HEK293T (cell line): ENCODE data around the gene EPB41L3.

ENCODE experiments used
- CTCF ChIA-PET: fragments of 350-600 bp; formaldehyde crosslinking; extraction: SDS; loops from one replicate; lab custom pipeline; 2021; ENCODE audit warnings: antibody characterized with exemption, inconsistent platforms; lab: Yijun Ruan, JAX
- POLR2A ChIA-PET: fragments of 350-600 bp; formaldehyde crosslinking; extraction: SDS; loops from one replicate; lab custom pipeline; 2020; ENCODE audit warnings: antibody characterized with exemption, inconsistent platforms; lab: Yijun Ruan, JAX
- DNase-seq: peaks from one replicate; pipeline ENCODE4 v3.0.0; 2012; ENCODE audit warnings: mixed read lengths; ENCODE audit errors: extremely low spot score
- ARNT ChIP-seq: fragments of 450-650 bp; IDR thresholded peaks from 2 replicates; pipeline ENCODE4 v1.6.1; 2017; ENCODE audit warnings: mild to moderate bottlenecking
- BHLHE40 ChIP-seq: fragments of 450-650 bp; IDR thresholded peaks from 2 replicates; pipeline ENCODE4 v1.6.1; 2016; ENCODE audit warnings: mild to moderate bottlenecking, moderate library complexity, borderline replicate concordance
- CTBP1 ChIP-seq: fragments of 450-650 bp; IDR thresholded peaks from 2 replicates; pipeline ENCODE4 v1.6.1; 2016; ENCODE audit warnings: borderline replicate concordance
- ELF4 ChIP-seq: fragments of 450-650 bp; IDR thresholded peaks from 2 replicates; pipeline ENCODE4 v1.6.1; 2017; ENCODE audit warnings: antibody characterized with exemption
- FOXA1 ChIP-seq: fragments of 450-650 bp; IDR thresholded peaks from 2 replicates; pipeline ENCODE4 v1.6.1; 2016; ENCODE audit warnings: mild to moderate bottlenecking
- FOXK2 ChIP-seq: fragments of 450-650 bp; IDR thresholded peaks from 2 replicates; pipeline ENCODE4 v1.6.1; 2016; ENCODE audit warnings: mild to moderate bottlenecking
- FOXM1 ChIP-seq: fragments of 450-650 bp; IDR thresholded peaks from 2 replicates; pipeline ENCODE4 v1.6.1; 2017; ENCODE audit warnings: mild to moderate bottlenecking, borderline replicate concordance
- HDGF ChIP-seq: fragments of 450-650 bp; IDR thresholded peaks from 2 replicates; pipeline ENCODE4 v1.6.1; 2017; ENCODE audit warnings: antibody characterized with exemption, borderline replicate concordance
- L3MBTL2 ChIP-seq: fragments of 450-650 bp; conservative IDR thresholded peaks from 2 replicates; pipeline ENCODE4 v1.6.1; 2016; ENCODE audit warnings: mild to moderate bottlenecking
- LEF1 ChIP-seq: fragments of 450-650 bp; IDR thresholded peaks from 2 replicates; pipeline ENCODE4 v1.6.1; 2017; ENCODE audit warnings: mild to moderate bottlenecking, borderline replicate concordance
- NFRKB ChIP-seq: fragments of 450-650 bp; IDR thresholded peaks from 2 replicates; pipeline ENCODE4 v1.6.1; 2016; ENCODE audit warnings: mild to moderate bottlenecking, moderate library complexity
- SP1 ChIP-seq: fragments of 450-650 bp; IDR thresholded peaks from 2 replicates; pipeline ENCODE4 v1.6.1; 2017
- SUZ12 ChIP-seq: fragments of 450-650 bp; IDR thresholded peaks from 2 replicates; pipeline ENCODE4 v1.6.1; 2016; ENCODE audit warnings: mild to moderate bottlenecking
- TARDBP ChIP-seq: fragments of 450-650 bp; IDR thresholded peaks from 2 replicates; pipeline ENCODE4 v1.6.1; 2016
- ZNF384 ChIP-seq: fragments of 450-650 bp; IDR thresholded peaks from 2 replicates; pipeline ENCODE4 v1.6.1; 2016
- TF ChIP-seq, protein P1 (sequence below): fragments of 450-650 bp; IDR thresholded peaks from 2 replicates; pipeline ENCODE4 v1.6.1; 2016

Gene EPB41L3

DNA sequence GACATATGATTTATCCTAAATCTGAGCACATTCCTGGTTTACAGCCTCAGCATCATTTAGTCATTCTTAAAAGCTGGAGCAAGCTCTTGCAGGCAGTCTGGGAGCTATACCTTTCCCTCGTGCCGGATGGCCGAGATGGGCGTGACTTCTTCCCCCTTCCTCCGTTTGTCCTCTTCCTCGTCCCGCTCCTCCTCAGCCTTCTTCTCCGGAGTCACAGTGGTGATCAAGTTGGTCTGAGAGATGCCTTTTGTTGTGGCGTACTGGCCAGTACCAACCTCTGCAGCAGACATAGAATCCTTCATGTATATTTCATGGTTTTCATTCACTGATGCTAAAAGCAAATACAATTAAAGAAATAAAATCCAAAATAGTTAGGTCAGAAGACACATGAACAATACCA lies 124.2 kb downstream of the EPB41L3 start:
- no peak for DNase-seq
- CTCF ChIA-PET = no interaction called here
- POLR2A ChIA-PET = no interaction called here
- TF ChIP-seq ZNF384 (no peak), FOXK2 (no peak), ELF4 (no peak), L3MBTL2 (no peak)

DNA sequence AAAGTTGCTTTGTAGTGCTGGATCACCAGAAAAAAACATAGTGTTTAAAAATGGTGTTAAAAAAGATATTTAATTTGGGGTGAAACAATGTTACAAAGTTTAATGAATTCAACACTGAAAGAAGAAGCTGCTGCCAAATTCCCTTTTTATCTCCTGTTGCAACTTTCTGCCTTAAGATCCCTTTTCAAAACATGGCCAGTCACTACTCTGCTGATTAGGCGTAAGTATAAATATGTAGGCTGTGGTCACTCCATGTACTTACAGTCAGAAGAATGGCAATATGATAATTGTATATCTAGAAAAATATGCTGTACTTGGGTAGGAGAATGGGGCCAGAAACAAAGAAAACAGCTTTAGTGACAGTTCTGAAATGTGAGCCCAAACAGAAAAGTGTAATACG lies 124.8 kb downstream of the EPB41L3 start:
- CTCF ChIA-PET = no interaction called here
- TF ChIP-seq FOXK2 (no peak), LEF1 (no peak), HDGF (no peak), SUZ12 (no peak), TARDBP (no peak), ELF4 (no peak), FOXA1 (no peak), CTBP1 (no peak), NFRKB (no peak), ARNT (no peak), BHLHE40 (no peak), SP1 (no peak), ZNF384 (no peak), FOXM1 (no peak), L3MBTL2 (no peak)
- TF ChIP-seq, protein P1, sequence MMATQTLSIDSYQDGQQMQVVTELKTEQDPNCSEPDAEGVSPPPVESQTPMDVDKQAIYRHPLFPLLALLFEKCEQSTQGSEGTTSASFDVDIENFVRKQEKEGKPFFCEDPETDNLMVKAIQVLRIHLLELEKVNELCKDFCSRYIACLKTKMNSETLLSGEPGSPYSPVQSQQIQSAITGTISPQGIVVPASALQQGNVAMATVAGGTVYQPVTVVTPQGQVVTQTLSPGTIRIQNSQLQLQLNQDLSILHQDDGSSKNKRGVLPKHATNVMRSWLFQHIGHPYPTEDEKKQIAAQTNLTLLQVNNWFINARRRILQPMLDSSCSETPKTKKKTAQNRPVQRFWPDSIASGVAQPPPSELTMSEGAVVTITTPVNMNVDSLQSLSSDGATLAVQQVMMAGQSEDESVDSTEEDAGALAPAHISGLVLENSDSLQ = no peak
- POLR2A ChIA-PET = no interaction called here
- no peak for DNase-seq

DNA sequence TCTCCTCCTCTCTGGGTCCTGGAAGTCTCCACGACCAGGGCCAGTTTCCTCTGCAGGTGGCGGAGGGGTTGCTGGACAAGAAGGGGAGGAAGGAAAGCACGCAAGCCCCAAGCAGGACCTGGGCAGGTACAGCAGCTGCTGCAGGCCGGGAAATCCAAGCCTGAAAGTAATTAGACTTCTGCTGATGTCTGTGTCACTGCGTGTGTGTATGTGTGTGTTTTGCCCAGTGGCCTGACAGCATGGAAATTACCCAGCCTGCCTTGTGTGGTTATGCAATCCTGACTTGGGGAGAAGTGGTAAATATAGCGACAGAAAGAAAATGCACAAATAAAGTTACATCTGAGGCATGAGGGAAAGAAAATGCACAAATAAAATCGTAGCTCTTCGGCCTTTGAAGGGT lies 126.5 kb downstream of the EPB41L3 start:
- ChIA-PET POLR2A (no interaction called here), CTCF (no interaction called here)
- DNase-seq = no peak
- TF ChIP-seq FOXA1 (no peak), SUZ12 (no peak), L3MBTL2 (no peak), HDGF (no peak), FOXK2 (no peak), FOXM1 (no peak), ELF4 (no peak), BHLHE40 (no peak), ARNT (no peak), NFRKB (no peak), TARDBP (no peak), SP1 (no peak)
- TF ChIP-seq, protein P1 = no peak

DNA sequence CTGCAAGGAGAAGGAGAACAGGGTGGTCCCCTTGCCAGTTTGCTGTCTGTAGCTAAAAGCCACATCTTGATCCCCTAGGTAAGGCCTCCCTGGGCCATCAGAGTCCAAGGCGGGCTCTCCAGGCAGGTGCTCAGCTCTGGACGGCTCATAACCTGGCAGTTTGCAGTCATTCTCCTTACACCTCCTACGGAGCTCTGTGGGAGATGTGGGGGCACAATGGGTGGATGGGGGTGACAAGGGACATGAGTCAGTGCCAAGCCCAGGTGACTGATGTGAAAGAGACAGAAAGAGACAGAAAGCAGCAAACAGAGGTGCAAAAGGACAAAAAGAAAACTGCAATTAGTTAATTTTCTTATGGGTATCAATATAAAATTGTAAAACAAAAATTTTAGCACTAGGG lies 127.7 kb downstream of the EPB41L3 start:
- POLR2A ChIA-PET = no interaction called here
- TF ChIP-seq HDGF (no peak), ELF4 (no peak), SP1 (no peak), TARDBP (no peak), NFRKB (no peak), LEF1 (no peak), L3MBTL2 (no peak)
- no peak for DNase-seq
- CTCF ChIA-PET = no interaction called here

DNA sequence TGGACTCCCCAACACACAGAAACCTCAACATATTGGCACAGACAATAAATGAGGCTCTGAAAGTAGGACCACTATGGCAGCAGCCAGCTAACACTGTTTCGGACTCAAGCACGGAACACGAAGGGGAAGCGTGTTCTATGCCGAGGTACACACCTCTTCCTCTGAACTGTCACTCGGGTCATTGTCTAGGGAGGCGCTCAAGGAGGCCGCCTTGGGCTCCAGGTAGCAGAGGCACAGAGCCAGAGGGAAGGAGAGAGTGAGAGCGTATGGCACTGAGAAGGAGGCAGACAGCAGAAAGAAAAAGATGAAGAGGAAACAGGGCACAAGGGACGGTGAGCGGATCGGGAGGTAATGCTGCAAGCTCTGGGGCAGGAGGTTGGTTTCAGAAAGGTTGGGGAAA lies 128.1 kb downstream of the EPB41L3 start:
- ChIA-PET CTCF (no interaction called here), POLR2A (no interaction called here)
- TF ChIP-seq L3MBTL2 (no peak), FOXM1 (no peak), CTBP1 (no peak), HDGF (no peak)
- no peak for DNase-seq

DNA sequence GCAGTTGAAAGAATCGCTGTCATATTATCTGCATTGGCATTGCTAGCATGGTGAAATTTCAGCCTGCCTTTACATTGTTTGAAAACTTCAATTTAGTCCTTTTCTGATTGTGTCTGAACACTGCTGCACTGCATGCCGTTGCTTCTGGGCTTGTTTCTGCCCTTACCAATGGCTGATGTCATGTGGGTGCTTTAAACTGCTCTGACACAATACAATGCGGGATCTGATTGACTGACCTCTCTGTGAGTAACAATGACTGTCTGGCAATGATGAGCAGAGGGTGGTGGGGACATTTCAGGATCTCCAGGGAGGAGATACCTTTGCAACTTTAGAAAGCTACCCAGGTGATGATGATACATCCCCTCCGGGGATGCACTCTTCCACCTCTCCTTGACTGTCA lies 128.8 kb downstream of the EPB41L3 start:
- no peak for TF ChIP-seq FOXM1
- no peak for TF ChIP-seq FOXK2
- no peak for TF ChIP-seq SUZ12
- no peak for TF ChIP-seq LEF1
- TF ChIP-seq SP1 = no peak
- no peak for TF ChIP-seq CTBP1
- no peak for TF ChIP-seq HDGF
- TF ChIP-seq, protein P1 = no peak
- no peak for TF ChIP-seq FOXA1
- no peak for TF ChIP-seq ZNF384
- TF ChIP-seq ARNT = no peak
- no peak for TF ChIP-seq L3MBTL2
- no peak for TF ChIP-seq NFRKB
- no peak for TF ChIP-seq ELF4
- no peak for TF ChIP-seq BHLHE40
- TF ChIP-seq TARDBP = no peak
- no peak for DNase-seq
- ChIA-PET POLR2A (no interaction called here), CTCF (no interaction called here)

GRCh38 chr18:5414546-5414945 lies 129.3 kb downstream of the EPB41L3 start:
- TF ChIP-seq ELF4 = no peak
- no peak for TF ChIP-seq L3MBTL2
- no peak for TF ChIP-seq FOXA1
- TF ChIP-seq TARDBP = no peak
- no peak for TF ChIP-seq SUZ12
- TF ChIP-seq FOXM1 = no peak
- TF ChIP-seq, protein P1 = no peak
- no peak for TF ChIP-seq CTBP1
- no peak for TF ChIP-seq NFRKB
- TF ChIP-seq BHLHE40 = no peak
- no peak for TF ChIP-seq ZNF384
- TF ChIP-seq HDGF = no peak
- no peak for TF ChIP-seq ARNT
- TF ChIP-seq FOXK2 = no peak
- TF ChIP-seq SP1 = no peak
- no peak for TF ChIP-seq LEF1
- ChIA-PET POLR2A (no interaction called here), CTCF (interaction anchor here (0.5 kb wide), 1 partner anchor 337 kb away, joined by 3 read pairs; no protein-coding TSS in a partner anchor)
- peak; percentile 4 for DNase-seq
